ENCODE data around the gene SMYD2. TPM values are rescaled to one million over a fixed set of nuclear protein-coding genes. Genes with fewer than 3 reads are reported as not detected.

SMYD2 gene
- total and polyA plus RNA-seq, 10 of the 15 experiments (the other 5 are each of a cell fraction or from before 2014, with no cell fraction given), result 8.3 to 55.7 (median 26.4) TPM

DNA sequence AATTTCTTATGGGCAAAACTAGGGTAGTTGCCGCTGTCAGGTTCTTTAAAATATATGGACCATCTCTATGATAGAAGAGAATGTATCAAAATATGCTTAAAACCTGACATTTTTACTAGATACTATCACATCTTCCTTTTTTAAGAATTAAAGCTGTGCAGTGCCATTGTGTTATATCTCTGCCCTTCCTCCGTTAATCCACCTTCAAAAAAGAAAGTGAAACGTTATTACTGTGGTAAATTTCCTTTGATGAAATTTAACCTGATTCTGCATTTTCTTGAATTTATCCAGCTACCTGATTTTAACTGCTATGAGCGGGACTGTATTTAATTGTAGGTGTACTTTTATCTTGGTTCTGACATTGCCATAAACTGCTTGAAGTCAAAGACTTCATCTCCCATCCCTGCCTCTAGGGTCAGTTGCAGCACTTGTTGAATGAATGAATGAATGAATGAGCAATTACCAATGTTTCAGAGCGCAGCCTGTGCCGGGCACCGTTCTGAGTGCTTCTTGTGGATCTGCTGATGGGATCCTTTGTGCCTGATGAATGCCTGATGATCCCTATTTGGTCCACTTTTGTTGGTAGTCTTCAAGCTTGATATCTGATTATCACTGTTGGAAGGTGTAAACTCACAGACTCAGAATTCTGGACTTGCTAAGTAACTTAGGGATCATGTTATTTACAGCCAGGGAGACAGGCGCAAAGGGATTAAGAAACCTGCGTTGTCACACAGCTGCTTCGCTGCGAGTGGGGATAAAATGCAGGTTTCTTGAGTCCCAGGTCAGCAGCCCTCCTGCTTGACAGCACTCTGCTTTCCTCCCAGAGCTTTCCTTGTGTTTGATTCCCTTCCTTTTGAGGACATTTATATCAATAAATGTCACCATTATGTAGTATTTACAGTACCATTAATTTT is 30.1 kb downstream of the SMYD2 start (continued):
- TF ChIP-seq CREM (IDR thresholded peaks at IDR 0.05; ENCODE audit: low read depth), result no peak
- no peak for TF ChIP-seq MLLT1 (IDR thresholded peaks at IDR 0.05)
- TF ChIP-seq PBX3 (IDR thresholded peaks at IDR 0.05; ENCODE audit: insufficient replicate concordance, low read depth, low read length), result no peak
- no peak for TF ChIP-seq FOXM1 (IDR thresholded peaks at IDR 0.05; ENCODE audit: low read depth, low read length)
- no peak for TF ChIP-seq JUND (IDR thresholded peaks at IDR 0.05; ENCODE audit: low read depth, low read length)
- no peak for TF ChIP-seq MYB (IDR thresholded peaks at IDR 0.05; ENCODE audit: borderline replicate concordance, low read depth, low read length)
- TF ChIP-seq MEF2A (IDR thresholded peaks at IDR 0.05; ENCODE audit: insufficient read depth, low read depth, low read length), result no peak
- TF ChIP-seq CBFB (IDR thresholded peaks at IDR 0.05; ENCODE audit: low read depth), result no peak
- TF ChIP-seq FOS (IDR thresholded peaks at IDR 0.05; ENCODE audit: borderline replicate concordance, extremely low read depth, insufficient read length), result no peak

All from GM12878 (cell line).